ENCODE data around the gene IKBKG. TPM values are rescaled to one million over a fixed set of nuclear protein-coding genes. Genes with fewer than 3 reads are reported as not detected.
A peak's percentile ranks its signal among the peaks of the same experiment; 100 is the strongest.
"Not testable (repeated sequence)": the region's sequence is repeated elsewhere in the genome, so short reads cannot be mapped to it uniquely, and the experiment has no call there.

Gene IKBKG
- total RNA-seq (2014; rRNA removed; shearing (Covaris generic)): 11.2 and 16.5 TPM in 2 replicates

GRCh38 chrX:154547245-154548027 is at the start of gene IKBKG:
TSS of gene IKBKG (plus strand) at chrX:154547620. CDS start at chrX:154552003, 4,383 bp downstream.
- peak; percentile 79 for DNase-seq (ENCODE audit: low read depth)

- not testable (repeated sequence) for DNase-seq (ENCODE audit: low read depth)
Measured at GRCh38 chrX:154501423-154501822, 46.0 kb upstream of the IKBKG start.

- no peak for DNase-seq (ENCODE audit: low read depth)
Measured at GRCh38 chrX:154502098-154502497, 45.3 kb upstream of the IKBKG start.

- no peak for DNase-seq (ENCODE audit: low read depth)
Measured at GRCh38 chrX:154502989-154503388, 44.4 kb upstream of the IKBKG start.

GRCh38 chrX:154505734-154506133 is 41.7 kb upstream of the IKBKG start:
- DNase-seq (ENCODE audit: low read depth): no peak

- DNase-seq (ENCODE audit: low read depth): no peak
Measured at GRCh38 chrX:154506483-154507332, 40.7 kb upstream of the IKBKG start.

- no peak for DNase-seq (ENCODE audit: low read depth)
Measured at GRCh38 chrX:154507673-154508383, 39.6 kb upstream of the IKBKG start.

GRCh38 chrX:154508384-154508745 is 39.1 kb upstream of the IKBKG start:
- DNase-seq (ENCODE audit: low read depth): no peak

- DNase-seq (ENCODE audit: low read depth): no peak
Measured at GRCh38 chrX:154509455-154509854, 38.0 kb upstream of the IKBKG start.

- DNase-seq (ENCODE audit: low read depth): no peak
Measured at GRCh38 chrX:154511761-154512160, 35.7 kb upstream of the IKBKG start.

GRCh38 chrX:154512879-154513553 is 34.4 kb upstream of the IKBKG start:
- no peak for DNase-seq (ENCODE audit: low read depth)

GRCh38 chrX:154513716-154514115 is 33.7 kb upstream of the IKBKG start:
- no peak for DNase-seq (ENCODE audit: low read depth)

GRCh38 chrX:154515090-154515965 is 32.1 kb upstream of the IKBKG start:
- DNase-seq (ENCODE audit: low read depth): no peak

- peak; percentile 77 for DNase-seq (ENCODE audit: low read depth)
Measured at GRCh38 chrX:154515966-154516655, 31.3 kb upstream of the IKBKG start, which contains the start of gene FAM3A. TSS of gene FAM3A (minus strand) at chrX:154516232. CDS start at chrX:154515772, 460 bp downstream.

- DNase-seq (ENCODE audit: low read depth): no peak
Measured at GRCh38 chrX:154516656-154517100, 30.7 kb upstream of the IKBKG start.

GRCh38 chrX:154517101-154517781 is 30.2 kb upstream of the IKBKG start:
- DNase-seq (ENCODE audit: low read depth): no peak

- DNase-seq (ENCODE audit: low read depth): no peak
Measured at GRCh38 chrX:154519389-154519788, 28.0 kb upstream of the IKBKG start.

GRCh38 chrX:154525606-154526490 is 21.6 kb upstream of the IKBKG start:
- DNase-seq (ENCODE audit: low read depth): no peak

All from RPMI7951 (cell line).